ENCODE results near the gene MOV10. TPM values are rescaled to one million over a fixed set of nuclear protein-coding genes. Genes with fewer than 3 reads are reported as not detected.

MOV10 gene
- total RNA-seq, 1 donor from 2014 or later: 14.0 TPM

- ATAC-seq: no peak
- intact Hi-C loops (cut with micrococcal nuclease): no loop called here
- DNase-seq: no peak
These were observed 22.3 kb downstream of the MOV10 start for GRCh38 chr1:112696578-112697314.

GRCh38 chr1:112697781-112698201 lies 23.3 kb downstream of the MOV10 start:
- ATAC-seq (no peak), DNase-seq (no peak)
- intact Hi-C loops (cut with micrococcal nuclease): no loop called here

- ATAC-seq: no peak
- intact Hi-C loops (cut with micrococcal nuclease): no loop called here
- peak; percentile 77 for DNase-seq
These were observed 24.2 kb downstream of the MOV10 start for GRCh38 chr1:112698366-112699310.

GRCh38 chr1:112699425-112700144 lies 25.1 kb downstream of the MOV10 start:
- intact Hi-C loops (cut with micrococcal nuclease): loop anchor here (10.0 kb wide), 1 partner anchor 305 kb away; the partner anchor contains the start of gene CTTNBP2NL
- DNase-seq (no peak), ATAC-seq (no peak)

- DNase-seq: peak; percentile 99
- peak; percentile 79 for ATAC-seq
- intact Hi-C loops (cut with micrococcal nuclease): loop anchor here (10.0 kb wide), 1 partner anchor 306 kb away; the partner anchor contains the start of gene CTTNBP2NL
These were observed 26.1 kb downstream of the MOV10 start for GRCh38 chr1:112700290-112701226.

GRCh38 chr1:112701227-112702066 lies 27.0 kb downstream of the MOV10 start:
- DNase-seq: no peak
- intact Hi-C loops (cut with micrococcal nuclease): loop anchor here (10.0 kb wide), 1 partner anchor 307 kb away; the partner anchor contains the start of gene CTTNBP2NL
- peak; percentile 0 for ATAC-seq

GRCh38 chr1:112702067-112702395 lies 27.6 kb downstream of the MOV10 start:
- ATAC-seq (no peak), DNase-seq (no peak)
- intact Hi-C loops (cut with micrococcal nuclease): loop anchor here (10.0 kb wide), 1 partner anchor 307 kb away; the partner anchor contains the start of gene CTTNBP2NL

GRCh38 chr1:112702420-112703261 lies 28.2 kb downstream of the MOV10 start:
- intact Hi-C loops (cut with micrococcal nuclease): loop anchor here (10.0 kb wide), 1 partner anchor 308 kb away; the partner anchor contains the start of gene CTTNBP2NL
- ATAC-seq: no peak
- no peak for DNase-seq

- intact Hi-C loops (cut with micrococcal nuclease): loop anchor here (10.0 kb wide), 1 partner anchor 309 kb away; the partner anchor contains the start of gene CTTNBP2NL
- no peak for DNase-seq
- ATAC-seq: no peak
These were observed 29.2 kb downstream of the MOV10 start for GRCh38 chr1:112703706-112704105.

- no peak for DNase-seq
- ATAC-seq: no peak
- intact Hi-C loops (cut with micrococcal nuclease): loop anchor here (10.0 kb wide), 1 partner anchor 310 kb away; the partner anchor contains the start of gene CTTNBP2NL
These were observed 30.0 kb downstream of the MOV10 start for GRCh38 chr1:112704391-112704933.

GRCh38 chr1:112704934-112705627 lies 30.6 kb downstream of the MOV10 start:
- DNase-seq (peak; percentile 85), ATAC-seq (peak; percentile 57)
- intact Hi-C loops (cut with micrococcal nuclease): loop anchor here (10.0 kb wide), 1 partner anchor 310 kb away; the partner anchor contains the start of gene CTTNBP2NL

- peak; percentile 87 for ATAC-seq
- peak; percentile 89 for DNase-seq
- intact Hi-C loops (cut with micrococcal nuclease): loop anchor here (10.0 kb wide), 1 partner anchor 312 kb away; the partner anchor contains the start of gene CTTNBP2NL
These were observed 32.2 kb downstream of the MOV10 start, which contains the start of gene RHOC for GRCh38 chr1:112706505-112707220. RHOC (minus strand) TSS chr1:112707127; CDS start chr1:112703799, 3,328 bp downstream.

- ATAC-seq: peak; percentile 75
- DNase-seq: peak; percentile 92
- intact Hi-C loops (cut with micrococcal nuclease): loop anchor here (10.0 kb wide), 1 partner anchor 313 kb away; the partner anchor contains the start of gene CTTNBP2NL
These were observed 33.0 kb downstream of the MOV10 start for GRCh38 chr1:112707221-112708001.

All from left ventricle myocardium superior (tissue), 1 donor.